ENCODE results near the gene RHEB.

DNA sequence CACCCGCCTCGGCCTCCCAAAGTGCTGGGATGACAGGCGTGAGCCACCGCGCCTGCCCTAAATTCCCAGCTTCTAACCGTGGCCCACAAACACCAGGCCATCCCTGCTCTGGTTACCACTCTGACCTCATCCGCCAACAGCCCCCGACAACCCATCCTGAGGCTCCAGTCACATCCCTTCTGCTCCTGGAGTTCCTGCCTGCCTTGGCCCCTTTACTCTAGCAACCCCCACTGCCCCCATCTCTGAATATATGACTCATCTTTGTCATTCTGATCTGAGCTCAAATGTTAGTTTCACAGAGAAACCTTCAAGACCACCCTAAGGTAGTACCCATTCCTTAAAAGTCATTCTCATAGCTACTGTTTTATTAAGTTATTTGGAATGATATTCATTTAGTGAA, 26.6 kb downstream of the RHEB start:
- TF ChIP-seq CTCF (IDR thresholded peaks at IDR 0.05) (no peak), POLR2A (IDR thresholded peaks at IDR 0.05) (no peak)

Data from gastroesophageal sphincter (tissue), 3 donors.